Astrocyte of the cerebellum (primary cell): Measurements from ENCODE around the gene STEAP2.

ENCODE experiments used
- DNase-seq: peaks from one replicate; pipeline ENCODE4 v3.0.0-alpha.2; 2011; ENCODE audit warnings: low read depth
- H3K4me3 ChIP-seq: 2 replicates; pipeline ENCODE4 v1.5.1; 2011; ENCODE audit warnings: mild to moderate bottlenecking, low read depth, low read length, moderate library complexity
- in situ Hi-C: cut with HindIII; loops from 2 replicates; pipeline ENCODE4 v1.10.0; 2017; ENCODE audit warnings: low sequenced_read_pairs
- TF ChIP-seq, protein P1 (sequence below): IDR thresholded peaks from 2 replicates; pipeline ENCODE4 v1.5.1; 2012; ENCODE audit warnings: low read length, low read depth, moderate library complexity, mild to moderate bottlenecking; ENCODE audit errors: missing control alignments

The STEAP2 gene

DNA sequence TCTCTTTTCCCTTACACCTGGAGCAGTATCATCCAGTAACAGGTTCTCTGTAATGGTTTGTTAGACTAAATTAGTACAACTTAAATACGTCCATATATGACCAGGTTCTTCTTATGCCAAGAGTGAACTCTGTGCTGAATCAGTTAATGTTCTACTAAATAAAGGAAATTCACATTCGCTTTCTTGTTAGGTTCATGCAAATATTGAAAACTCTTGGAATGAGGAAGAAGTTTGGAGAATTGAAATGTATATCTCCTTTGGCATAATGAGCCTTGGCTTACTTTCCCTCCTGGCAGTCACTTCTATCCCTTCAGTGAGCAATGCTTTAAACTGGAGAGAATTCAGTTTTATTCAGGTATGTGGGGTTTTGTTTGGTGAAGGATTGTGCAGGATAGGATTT lies 18.1 kb downstream of the STEAP2 start:
- in situ Hi-C loops: no loop called here
- no peak for DNase-seq
- H3K4me3 ChIP-seq: no peak overlapping the region
- TF ChIP-seq, protein P1, sequence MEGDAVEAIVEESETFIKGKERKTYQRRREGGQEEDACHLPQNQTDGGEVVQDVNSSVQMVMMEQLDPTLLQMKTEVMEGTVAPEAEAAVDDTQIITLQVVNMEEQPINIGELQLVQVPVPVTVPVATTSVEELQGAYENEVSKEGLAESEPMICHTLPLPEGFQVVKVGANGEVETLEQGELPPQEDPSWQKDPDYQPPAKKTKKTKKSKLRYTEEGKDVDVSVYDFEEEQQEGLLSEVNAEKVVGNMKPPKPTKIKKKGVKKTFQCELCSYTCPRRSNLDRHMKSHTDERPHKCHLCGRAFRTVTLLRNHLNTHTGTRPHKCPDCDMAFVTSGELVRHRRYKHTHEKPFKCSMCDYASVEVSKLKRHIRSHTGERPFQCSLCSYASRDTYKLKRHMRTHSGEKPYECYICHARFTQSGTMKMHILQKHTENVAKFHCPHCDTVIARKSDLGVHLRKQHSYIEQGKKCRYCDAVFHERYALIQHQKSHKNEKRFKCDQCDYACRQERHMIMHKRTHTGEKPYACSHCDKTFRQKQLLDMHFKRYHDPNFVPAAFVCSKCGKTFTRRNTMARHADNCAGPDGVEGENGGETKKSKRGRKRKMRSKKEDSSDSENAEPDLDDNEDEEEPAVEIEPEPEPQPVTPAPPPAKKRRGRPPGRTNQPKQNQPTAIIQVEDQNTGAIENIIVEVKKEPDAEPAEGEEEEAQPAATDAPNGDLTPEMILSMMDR: no peak

DNA sequence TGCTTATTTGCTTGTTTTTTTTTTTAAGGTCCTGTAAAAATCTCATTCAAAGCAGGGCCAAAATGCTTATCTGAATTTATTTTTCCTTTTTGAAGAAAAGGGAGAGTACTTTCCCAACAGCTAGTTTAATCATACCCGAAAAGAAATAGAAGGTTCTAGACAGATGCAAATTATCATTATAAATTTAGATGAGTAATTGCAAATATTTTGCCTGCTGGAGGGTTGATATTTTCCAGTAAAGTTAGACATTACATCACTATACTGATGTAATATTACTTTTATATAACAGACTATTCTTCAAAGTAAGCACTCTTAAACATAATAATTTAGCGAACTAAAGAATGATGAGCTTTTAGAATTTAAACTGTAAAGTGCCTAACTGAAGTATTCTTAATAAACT lies 19.3 kb downstream of the STEAP2 start:
- TF ChIP-seq, protein P1: no peak
- DNase-seq: no peak
- no peak overlapping the region for H3K4me3 ChIP-seq
- in situ Hi-C loops: no loop called here

GRCh38 chr7:90231304-90231703 lies 19.8 kb downstream of the STEAP2 start:
- H3K4me3 ChIP-seq: no peak overlapping the region
- DNase-seq: no peak
- TF ChIP-seq, protein P1: no peak
- in situ Hi-C loops: no loop called here

DNA sequence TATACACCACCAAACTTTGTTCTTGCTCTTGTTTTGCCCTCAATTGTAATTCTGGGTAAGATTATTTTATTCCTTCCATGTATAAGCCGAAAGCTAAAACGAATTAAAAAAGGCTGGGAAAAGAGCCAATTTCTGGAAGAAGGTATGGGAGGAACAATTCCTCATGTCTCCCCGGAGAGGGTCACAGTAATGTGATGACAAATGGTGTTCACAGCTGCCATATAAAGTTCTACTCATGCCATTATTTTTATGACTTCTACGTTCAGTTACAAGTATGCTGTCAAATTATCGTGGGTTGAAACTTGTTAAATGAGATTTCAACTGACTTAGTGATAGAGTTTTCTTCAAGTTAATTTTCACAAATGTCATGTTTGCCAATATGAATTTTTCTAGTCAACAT lies 20.9 kb downstream of the STEAP2 start:
- in situ Hi-C loops: no loop called here
- TF ChIP-seq, protein P1: no peak
- H3K4me3 ChIP-seq: no peak overlapping the region
- DNase-seq: no peak

- DNase-seq: no peak
- TF ChIP-seq, protein P1: no peak
- H3K4me3 ChIP-seq: no peak overlapping the region
- in situ Hi-C loops: no loop called here
Measured at GRCh38 chr7:90233569-90233968, 22.0 kb downstream of the STEAP2 start.

DNA sequence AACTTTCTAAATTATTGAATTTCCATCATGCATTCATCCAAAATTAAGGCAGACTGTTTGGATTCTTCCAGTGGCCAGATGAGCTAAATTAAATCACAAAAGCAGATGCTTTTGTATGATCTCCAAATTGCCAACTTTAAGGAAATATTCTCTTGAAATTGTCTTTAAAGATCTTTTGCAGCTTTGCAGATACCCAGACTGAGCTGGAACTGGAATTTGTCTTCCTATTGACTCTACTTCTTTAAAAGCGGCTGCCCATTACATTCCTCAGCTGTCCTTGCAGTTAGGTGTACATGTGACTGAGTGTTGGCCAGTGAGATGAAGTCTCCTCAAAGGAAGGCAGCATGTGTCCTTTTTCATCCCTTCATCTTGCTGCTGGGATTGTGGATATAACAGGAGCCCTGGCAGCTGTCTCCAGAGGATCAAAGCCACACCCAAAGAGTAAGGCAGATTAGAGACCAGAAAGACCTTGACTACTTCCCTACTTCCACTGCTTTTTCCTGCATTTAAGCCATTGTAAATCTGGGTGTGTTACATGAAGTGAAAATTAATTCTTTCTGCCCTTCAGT lies 25.3 kb downstream of the STEAP2 start:
- DNase-seq: no peak
- no peak overlapping the region for H3K4me3 ChIP-seq
- TF ChIP-seq, protein P1: no peak
- in situ Hi-C loops: no loop called here
